SK-N-SH (cell line): ENCODE results near the gene MAK. TPM values are rescaled to one million over a fixed set of nuclear protein-coding genes. Genes with fewer than 3 reads are reported as not detected.
"Not testable (repeated sequence)": the region's sequence is repeated elsewhere in the genome, so short reads cannot be mapped to it uniquely, and the experiment has no call there.

Experiments used
- CTCF ChIA-PET: fragments of 300-600, 350-600 bp; formaldehyde crosslinking; extraction: SDS; loops from one replicate; lab custom pipeline; 2021; lab: Yijun Ruan, JAX
- POLR2A ChIA-PET: fragments of 350-600 bp; sonication (Branson Sonifier 250); formaldehyde crosslinking; extraction: SDS; loops from one replicate; lab custom pipeline; 2020; ENCODE audit warnings: antibody characterized with exemption, inconsistent platforms; lab: Yijun Ruan, JAX
- DNase-seq: peaks from one replicate; pipeline ENCODE4 v3.0.0; 2012
- H2AFZ ChIP-seq: fragments of 200-600 bp; sonication (generic); 2 replicates; pipeline ENCODE4 v1.8.1; 2016; ENCODE audit warnings: antibody characterized with exemption, mild to moderate bottlenecking, low read depth
- H3F3A ChIP-seq: fragments of 200-600 bp; sonication (generic); replicated peaks from 2 replicates; pipeline ENCODE3; 2016; ENCODE audit warnings: antibody characterized with exemption, mild to moderate bottlenecking; ENCODE audit not compliant: insufficient read depth
- H3K27ac ChIP-seq, 2 experiments: fragments of 200-500 bp in 1 of 2; fragments of 200-600 bp in 1 of 2; sonication (Bioruptor generic) in 1 of 2; sonication (generic), shearing (Covaris generic) in 1 of 2; 2 replicates each; pipeline versions ENCODE4 v1.5.1 to v1.6.1; 2014 to 2016; ENCODE audit warnings: low read depth in 2 of 2, inconsistent platforms in 1 of 2, low read length in 1 of 2, mild to moderate bottlenecking in 1 of 2, mixed read lengths in 1 of 2
- H3K27me3 ChIP-seq: fragments of 200-600 bp; sonication (generic), shearing (Covaris generic); 2 replicates; pipeline ENCODE4 v1.6.1; 2016; ENCODE audit warnings: mixed run types; ENCODE audit not compliant: insufficient read depth
- H3K36me3 ChIP-seq, 2 experiments: fragments of 200-500 bp in 1 of 2; fragments of 200-600 bp in 1 of 2; sonication (Bioruptor generic) in 1 of 2; sonication (generic) in 1 of 2; replicated peaks in 1 of 2; 2 replicates each; pipeline versions ENCODE3 to v1.5.1; 2014 to 2016; ENCODE audit warnings: low read length in 1 of 2, mild to moderate bottlenecking in 1 of 2; ENCODE audit not compliant: insufficient read depth in 2 of 2, control insufficient read depth in 1 of 2
- H3K4me1 ChIP-seq, 2 experiments: fragments of 200-500 bp in 1 of 2; fragments of 200-600 bp in 1 of 2; sonication (Bioruptor generic) in 1 of 2; sonication (generic), shearing (Covaris generic) in 1 of 2; 2 replicates each; pipeline versions ENCODE4 v1.5.1 to v1.6.1; 2014 to 2016; ENCODE audit warnings: low read depth in 1 of 2, low read length in 1 of 2, mixed run types in 1 of 2; ENCODE audit not compliant: insufficient read depth in 2 of 2, control insufficient read depth in 1 of 2
- H3K4me2 ChIP-seq: fragments of 200-600 bp; sonication (generic), shearing (Covaris generic); 2 replicates; pipeline ENCODE4 v1.6.1; 2017; ENCODE audit warnings: mixed run types
- H3K4me3 ChIP-seq, 2 experiments: fragments of 200-500 bp in 1 of 2; fragments of 200-600 bp in 1 of 2; sonication (Bioruptor generic) in 1 of 2; sonication (generic), shearing (Covaris generic) in 1 of 2; 2 replicates each; pipeline versions ENCODE4 v1.5.1 to v1.8.1; 2014 to 2016; ENCODE audit warnings: low read depth in 2 of 2, inconsistent platforms in 1 of 2, low read length in 1 of 2, mild to moderate bottlenecking in 1 of 2, mixed read lengths in 1 of 2, moderate library complexity in 1 of 2
- H3K79me2 ChIP-seq: fragments of 200-600 bp; sonication (generic); 2 replicates; pipeline ENCODE4 v1.8.1; 2017; ENCODE audit warnings: mild to moderate bottlenecking; ENCODE audit not compliant: insufficient read depth
- H3K9ac ChIP-seq: fragments of 200-600 bp; sonication (generic); 2 replicates; pipeline ENCODE4 v1.6.1; 2017; ENCODE audit warnings: mixed run types
- H3K9me2 ChIP-seq: fragments of 200-600 bp; sonication (generic); 2 replicates; pipeline ENCODE4 v1.6.1; 2017; ENCODE audit warnings: mixed run types
- H3K9me3 ChIP-seq: fragments of 200-600 bp; sonication (generic); 2 replicates; pipeline ENCODE4 v1.6.1; 2017; ENCODE audit warnings: mixed run types, mild to moderate bottlenecking, moderate library complexity
- H4K20me1 ChIP-seq: fragments of 200-600 bp; sonication (generic); 2 replicates; pipeline ENCODE4 v1.6.1; 2017; ENCODE audit warnings: mild to moderate bottlenecking, mixed run types; ENCODE audit not compliant: insufficient read depth
- FOXJ3 ChIP-seq: sonication (generic); formaldehyde crosslinking; IDR thresholded peaks from 2 replicates; pipeline ENCODE4 v1.5.1; 2020; ENCODE audit warnings: mild to moderate bottlenecking, missing genetic modification reagents
- GATA2 ChIP-seq: sonication (generic); formaldehyde crosslinking; IDR thresholded peaks from 2 replicates; pipeline ENCODE4 v1.5.0; 2020; ENCODE audit warnings: mild to moderate bottlenecking, missing genetic modification reagents
- JUND ChIP-seq: IDR thresholded peaks from 2 replicates; pipeline ENCODE4 v1.4.0; 2012
- NFIC ChIP-seq: IDR thresholded peaks from 2 replicates; pipeline ENCODE4 v1.4.0; 2012; ENCODE audit warnings: borderline replicate concordance
- NRF1 ChIP-seq: IDR thresholded peaks from 2 replicates; pipeline ENCODE4 v1.6.1; 2012; ENCODE audit warnings: low read depth, mild to moderate bottlenecking, low read length
- RFX5 ChIP-seq: IDR thresholded peaks from 2 replicates; pipeline ENCODE4 v1.6.1; 2012; ENCODE audit warnings: mild to moderate bottlenecking, improper control_type of control experiment, low read length
- RXRA ChIP-seq: IDR thresholded peaks from 2 replicates; pipeline ENCODE4 v1.4.0; 2012; ENCODE audit warnings: low read depth, mild to moderate bottlenecking, borderline replicate concordance
- SMC3 ChIP-seq: IDR thresholded peaks from 2 replicates; pipeline ENCODE4 v1.6.1; 2012; ENCODE audit warnings: low read depth, low read length, improper control_type of control experiment
- TAF1 ChIP-seq: IDR thresholded peaks from 2 replicates; pipeline ENCODE4 v1.6.1; 2012; ENCODE audit warnings: low read depth, mild to moderate bottlenecking, low read length, moderate library complexity, borderline replicate concordance
- TCF12 ChIP-seq: IDR thresholded peaks from 2 replicates; pipeline ENCODE4 v1.4.0; 2012
- YY1 ChIP-seq: IDR thresholded peaks from 2 replicates; pipeline ENCODE4 v1.4.0; 2012; ENCODE audit warnings: low read depth, mild to moderate bottlenecking
- WGBS: methylation state at CpG from one replicate; pipeline ENCODE4 v1.1.6; 2017; ENCODE audit warnings: low lambda C conversion rate; 5-methylcytosine and 5-hydroxymethylcytosine counted together
- polyA plus RNA-seq, 3 experiments: library from polyadenylated mRNA; depleted of rRNA; stranded (reverse); fragments of >200 nt; gene quantifications; 2 replicates each; pipeline ENCODE4 v1.2.3, GENCODE V29; 2012
- TF ChIP-seq, protein P1 (sequence below): IDR thresholded peaks from 2 replicates; pipeline ENCODE4 v1.6.1; 2012; ENCODE audit warnings: mild to moderate bottlenecking, low read depth, low read length, moderate library complexity
- TF ChIP-seq, protein P2 (sequence below): IDR thresholded peaks from 2 replicates; pipeline ENCODE4 v1.4.0; 2012; ENCODE audit warnings: low read depth, borderline replicate concordance
- TF ChIP-seq, protein P3 (sequence below): IDR thresholded peaks from 2 replicates; pipeline ENCODE4 v1.4.0; 2012; ENCODE audit warnings: low read depth

MAK gene
- polyA plus RNA-seq, 1 of the 3 experiments (the other 2 are of a cell fraction): 0.02 TPM

DNA sequence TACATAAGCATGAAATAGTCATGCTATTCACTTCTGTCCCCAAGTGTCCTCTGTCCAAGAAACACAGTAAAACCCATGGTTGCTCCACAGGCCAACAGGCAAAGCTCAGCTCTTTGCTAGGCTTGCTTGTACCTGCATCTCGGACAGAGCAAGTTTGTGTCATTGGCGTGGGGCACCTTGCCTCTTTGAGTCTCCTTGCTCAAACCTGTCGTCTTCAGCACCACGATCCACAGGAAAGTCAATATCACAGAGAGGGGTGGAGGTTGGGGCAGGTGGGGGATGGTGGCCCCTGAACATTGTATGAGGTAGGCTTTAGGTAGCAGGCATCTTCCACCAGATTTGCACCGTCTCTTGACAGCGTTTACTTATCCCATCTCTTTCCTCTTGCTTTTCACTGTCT is 94.8 kb downstream of the MAK start (continued):
- TF ChIP-seq, protein P1, sequence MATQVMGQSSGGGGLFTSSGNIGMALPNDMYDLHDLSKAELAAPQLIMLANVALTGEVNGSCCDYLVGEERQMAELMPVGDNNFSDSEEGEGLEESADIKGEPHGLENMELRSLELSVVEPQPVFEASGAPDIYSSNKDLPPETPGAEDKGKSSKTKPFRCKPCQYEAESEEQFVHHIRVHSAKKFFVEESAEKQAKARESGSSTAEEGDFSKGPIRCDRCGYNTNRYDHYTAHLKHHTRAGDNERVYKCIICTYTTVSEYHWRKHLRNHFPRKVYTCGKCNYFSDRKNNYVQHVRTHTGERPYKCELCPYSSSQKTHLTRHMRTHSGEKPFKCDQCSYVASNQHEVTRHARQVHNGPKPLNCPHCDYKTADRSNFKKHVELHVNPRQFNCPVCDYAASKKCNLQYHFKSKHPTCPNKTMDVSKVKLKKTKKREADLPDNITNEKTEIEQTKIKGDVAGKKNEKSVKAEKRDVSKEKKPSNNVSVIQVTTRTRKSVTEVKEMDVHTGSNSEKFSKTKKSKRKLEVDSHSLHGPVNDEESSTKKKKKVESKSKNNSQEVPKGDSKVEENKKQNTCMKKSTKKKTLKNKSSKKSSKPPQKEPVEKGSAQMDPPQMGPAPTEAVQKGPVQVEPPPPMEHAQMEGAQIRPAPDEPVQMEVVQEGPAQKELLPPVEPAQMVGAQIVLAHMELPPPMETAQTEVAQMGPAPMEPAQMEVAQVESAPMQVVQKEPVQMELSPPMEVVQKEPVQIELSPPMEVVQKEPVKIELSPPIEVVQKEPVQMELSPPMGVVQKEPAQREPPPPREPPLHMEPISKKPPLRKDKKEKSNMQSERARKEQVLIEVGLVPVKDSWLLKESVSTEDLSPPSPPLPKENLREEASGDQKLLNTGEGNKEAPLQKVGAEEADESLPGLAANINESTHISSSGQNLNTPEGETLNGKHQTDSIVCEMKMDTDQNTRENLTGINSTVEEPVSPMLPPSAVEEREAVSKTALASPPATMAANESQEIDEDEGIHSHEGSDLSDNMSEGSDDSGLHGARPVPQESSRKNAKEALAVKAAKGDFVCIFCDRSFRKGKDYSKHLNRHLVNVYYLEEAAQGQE: no peak
- TF ChIP-seq GATA2 (CRISPR knock-in tag): no peak
- TF ChIP-seq FOXJ3 (CRISPR knock-in tag): no peak
- TF ChIP-seq RFX5: no peak
- TF ChIP-seq JUND: no peak
- no peak for TF ChIP-seq RXRA
- no peak for TF ChIP-seq NRF1

DNA sequence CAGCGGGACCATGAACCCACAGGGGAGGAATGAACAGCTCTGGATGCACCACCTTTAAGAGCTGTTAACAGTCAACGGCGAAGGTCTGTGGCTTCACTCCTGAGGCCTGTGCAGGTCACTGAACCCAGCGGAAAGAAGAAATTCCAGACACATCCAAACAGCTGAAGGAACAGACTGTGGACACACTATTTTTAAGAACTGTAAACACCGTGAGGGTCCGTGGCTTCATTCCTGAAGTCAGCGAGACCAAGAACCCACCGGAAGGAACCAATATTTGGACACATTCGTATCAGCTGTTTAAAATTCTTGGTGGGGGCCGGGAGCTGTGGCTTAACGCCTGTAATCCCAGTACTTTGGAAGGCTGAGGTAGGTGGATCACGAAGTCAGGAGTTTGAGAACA is 96.1 kb downstream of the MAK start:
- CTCF ChIA-PET: interaction anchor here (0.7 kb wide), 1 partner anchor 18 kb away, joined by 3 read pairs; no protein-coding TSS in a partner anchor
- WGBS: 93% methylated on average over 12 of the region's 12 CpGs
- Histone ChIP-seq H2AFZ (no peak overlapping the region), H3K27ac (no peak overlapping the region), H3K36me3 (peaks cover 0 to 11% of the 10 kb centered on the region in 2 experiments), H3K4me3 (no peak overlapping the region), H3K27me3 (no peaks in the 10 kb centered on the region), H3K9me2 (no peaks in the 10 kb centered on the region), H4K20me1 (no peaks in the 10 kb centered on the region), H3F3A (no peaks in the 10 kb centered on the region), H3K4me1 (peaks cover 0 to 2% of the 10 kb centered on the region in 2 experiments; a peak in 3 of 4 replicates), H3K9me3 (no peaks in the 10 kb centered on the region), H3K4me2 (no peak overlapping the region), H3K9ac (no peak overlapping the region), H3K79me2 (peaks cover 4% of the 10 kb centered on the region; the same call in 1 of the 2 replicates)
- no peak for DNase-seq
- POLR2A ChIA-PET: no interaction called here
- TF ChIP-seq TCF12 (no peak), TAF1 (no peak), NFIC (no peak), SMC3 (no peak), YY1 (no peak), NRF1 (no peak)
- TF ChIP-seq, protein P2, sequence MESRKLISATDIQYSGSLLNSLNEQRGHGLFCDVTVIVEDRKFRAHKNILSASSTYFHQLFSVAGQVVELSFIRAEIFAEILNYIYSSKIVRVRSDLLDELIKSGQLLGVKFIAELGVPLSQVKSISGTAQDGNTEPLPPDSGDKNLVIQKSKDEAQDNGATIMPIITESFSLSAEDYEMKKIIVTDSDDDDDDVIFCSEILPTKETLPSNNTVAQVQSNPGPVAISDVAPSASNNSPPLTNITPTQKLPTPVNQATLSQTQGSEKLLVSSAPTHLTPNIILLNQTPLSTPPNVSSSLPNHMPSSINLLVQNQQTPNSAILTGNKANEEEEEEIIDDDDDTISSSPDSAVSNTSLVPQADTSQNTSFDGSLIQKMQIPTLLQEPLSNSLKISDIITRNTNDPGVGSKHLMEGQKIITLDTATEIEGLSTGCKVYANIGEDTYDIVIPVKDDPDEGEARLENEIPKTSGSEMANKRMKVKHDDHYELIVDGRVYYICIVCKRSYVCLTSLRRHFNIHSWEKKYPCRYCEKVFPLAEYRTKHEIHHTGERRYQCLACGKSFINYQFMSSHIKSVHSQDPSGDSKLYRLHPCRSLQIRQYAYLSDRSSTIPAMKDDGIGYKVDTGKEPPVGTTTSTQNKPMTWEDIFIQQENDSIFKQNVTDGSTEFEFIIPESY: no peak
- TF ChIP-seq, protein P3, sequence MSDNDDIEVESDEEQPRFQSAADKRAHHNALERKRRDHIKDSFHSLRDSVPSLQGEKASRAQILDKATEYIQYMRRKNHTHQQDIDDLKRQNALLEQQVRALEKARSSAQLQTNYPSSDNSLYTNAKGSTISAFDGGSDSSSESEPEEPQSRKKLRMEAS: no peak
- TF ChIP-seq, protein P1: no peak

DNA sequence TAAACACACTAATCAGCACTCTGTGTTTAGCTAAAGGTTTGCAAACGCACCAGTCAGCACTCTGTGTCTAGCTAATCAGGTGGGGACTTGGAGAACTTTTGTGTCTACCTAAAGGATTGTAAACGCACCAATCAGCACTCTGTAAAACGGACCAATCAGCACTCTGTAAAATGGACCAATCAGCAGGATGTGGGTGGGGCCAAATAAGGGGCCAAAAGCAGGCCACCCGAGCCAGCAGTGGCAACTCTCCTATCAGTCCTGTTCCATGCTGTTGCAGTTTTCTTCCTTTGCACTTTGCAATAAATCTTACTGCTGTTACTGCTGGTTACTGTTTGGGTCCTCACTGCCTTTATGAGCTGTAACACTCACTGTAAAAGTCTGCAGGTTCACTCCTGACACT is 96.7 kb downstream of the MAK start:
- H3K27ac ChIP-seq, H3K4me3 ChIP-seq, H3K27me3 ChIP-seq, H3K9me3 ChIP-seq, H3K4me1 ChIP-seq, CTCF ChIA-PET, POLR2A ChIA-PET, DNase-seq, H4K20me1 ChIP-seq, H3F3A ChIP-seq, H3K79me2 ChIP-seq, H3K4me2 ChIP-seq, H2AFZ ChIP-seq, H3K9ac ChIP-seq, H3K9me2 ChIP-seq: not testable (repeated sequence)
- 81% methylated on average over 4 of the region's 4 CpGs for WGBS
- peaks cover 0 to 11% of the 10 kb centered on the region in 2 experiments for H3K36me3 ChIP-seq
